SK-N-SH (cell line): ENCODE measurements around the gene TEX12. TPM values are rescaled to one million over a fixed set of nuclear protein-coding genes. Genes with fewer than 3 reads are reported as not detected.
A peak's percentile ranks its signal among the peaks of the same experiment; 100 is the strongest.

Experiments used
- CTCF ChIA-PET: fragments of 300-600, 350-600 bp; formaldehyde crosslinking; extraction: SDS; loops from one replicate; lab custom pipeline; 2021; lab: Yijun Ruan, JAX
- POLR2A ChIA-PET: fragments of 350-600 bp; sonication (Branson Sonifier 250); formaldehyde crosslinking; extraction: SDS; loops from one replicate; lab custom pipeline; 2020; ENCODE audit warnings: antibody characterized with exemption, inconsistent platforms; lab: Yijun Ruan, JAX
- DNase-seq: peaks from one replicate; pipeline ENCODE4 v3.0.0; 2012
- H2AFZ ChIP-seq: fragments of 200-600 bp; sonication (generic); 2 replicates; pipeline ENCODE4 v1.8.1; 2016; ENCODE audit warnings: antibody characterized with exemption, mild to moderate bottlenecking, low read depth
- H3F3A ChIP-seq: fragments of 200-600 bp; sonication (generic); replicated peaks from 2 replicates; pipeline ENCODE3; 2016; ENCODE audit warnings: antibody characterized with exemption, mild to moderate bottlenecking; ENCODE audit not compliant: insufficient read depth
- H3K27ac ChIP-seq, 2 experiments: fragments of 200-500 bp in 1 of 2; fragments of 200-600 bp in 1 of 2; sonication (Bioruptor generic) in 1 of 2; sonication (generic), shearing (Covaris generic) in 1 of 2; 2 replicates each; pipeline versions ENCODE4 v1.5.1 to v1.6.1; 2014 to 2016; ENCODE audit warnings: low read depth in 2 of 2, inconsistent platforms in 1 of 2, low read length in 1 of 2, mild to moderate bottlenecking in 1 of 2, mixed read lengths in 1 of 2
- H3K27me3 ChIP-seq: fragments of 200-600 bp; sonication (generic), shearing (Covaris generic); 2 replicates; pipeline ENCODE4 v1.6.1; 2016; ENCODE audit warnings: mixed run types; ENCODE audit not compliant: insufficient read depth
- H3K36me3 ChIP-seq, 2 experiments: fragments of 200-500 bp in 1 of 2; fragments of 200-600 bp in 1 of 2; sonication (Bioruptor generic) in 1 of 2; sonication (generic) in 1 of 2; replicated peaks in 1 of 2; 2 replicates each; pipeline versions ENCODE3 to v1.5.1; 2014 to 2016; ENCODE audit warnings: low read length in 1 of 2, mild to moderate bottlenecking in 1 of 2; ENCODE audit not compliant: insufficient read depth in 2 of 2, control insufficient read depth in 1 of 2
- H3K4me1 ChIP-seq, 2 experiments: fragments of 200-500 bp in 1 of 2; fragments of 200-600 bp in 1 of 2; sonication (Bioruptor generic) in 1 of 2; sonication (generic), shearing (Covaris generic) in 1 of 2; 2 replicates each; pipeline versions ENCODE4 v1.5.1 to v1.6.1; 2014 to 2016; ENCODE audit warnings: low read depth in 1 of 2, low read length in 1 of 2, mixed run types in 1 of 2; ENCODE audit not compliant: insufficient read depth in 2 of 2, control insufficient read depth in 1 of 2
- H3K4me2 ChIP-seq: fragments of 200-600 bp; sonication (generic), shearing (Covaris generic); 2 replicates; pipeline ENCODE4 v1.6.1; 2017; ENCODE audit warnings: mixed run types
- H3K4me3 ChIP-seq, 2 experiments: fragments of 200-500 bp in 1 of 2; fragments of 200-600 bp in 1 of 2; sonication (Bioruptor generic) in 1 of 2; sonication (generic), shearing (Covaris generic) in 1 of 2; 2 replicates each; pipeline versions ENCODE4 v1.5.1 to v1.8.1; 2014 to 2016; ENCODE audit warnings: low read depth in 2 of 2, inconsistent platforms in 1 of 2, low read length in 1 of 2, mild to moderate bottlenecking in 1 of 2, mixed read lengths in 1 of 2, moderate library complexity in 1 of 2
- H3K79me2 ChIP-seq: fragments of 200-600 bp; sonication (generic); 2 replicates; pipeline ENCODE4 v1.8.1; 2017; ENCODE audit warnings: mild to moderate bottlenecking; ENCODE audit not compliant: insufficient read depth
- H3K9ac ChIP-seq: fragments of 200-600 bp; sonication (generic); 2 replicates; pipeline ENCODE4 v1.6.1; 2017; ENCODE audit warnings: mixed run types
- H3K9me2 ChIP-seq: fragments of 200-600 bp; sonication (generic); 2 replicates; pipeline ENCODE4 v1.6.1; 2017; ENCODE audit warnings: mixed run types
- H3K9me3 ChIP-seq: fragments of 200-600 bp; sonication (generic); 2 replicates; pipeline ENCODE4 v1.6.1; 2017; ENCODE audit warnings: mixed run types, mild to moderate bottlenecking, moderate library complexity
- H4K20me1 ChIP-seq: fragments of 200-600 bp; sonication (generic); 2 replicates; pipeline ENCODE4 v1.6.1; 2017; ENCODE audit warnings: mild to moderate bottlenecking, mixed run types; ENCODE audit not compliant: insufficient read depth
- CHD2 ChIP-seq: fragments of 150-350 bp; IDR thresholded peaks from 2 replicates; pipeline ENCODE4 v1.6.1; 2018; ENCODE audit warnings: low read length; ENCODE audit not compliant: partially characterized antibody
- CTCF ChIP-seq: fragments of 200-600 bp; sonication (generic); IDR thresholded peaks from 2 replicates; pipeline ENCODE4 v1.6.1; 2017; ENCODE audit warnings: antibody characterized with exemption, mild to moderate bottlenecking, moderate library complexity
- EP300 ChIP-seq, 2 experiments: IDR thresholded peaks; 2 replicates each; pipeline versions ENCODE4 v1.4.0 to v1.6.1; 2012; ENCODE audit warnings: borderline replicate concordance in 1 of 2, low read depth in 1 of 2, low read length in 1 of 2
- EZH2phosphoT487 ChIP-seq: fragments of 200-600 bp; sonication (generic); IDR thresholded peaks from 2 replicates; pipeline ENCODE4 v1.6.1; 2017; ENCODE audit warnings: low read depth, mixed run types, mild to moderate bottlenecking, antibody characterized with exemption, moderate library complexity, borderline replicate concordance
- FOSL2 ChIP-seq: IDR thresholded peaks from 2 replicates; pipeline ENCODE4 v1.4.0; 2012; ENCODE audit warnings: low read depth, mild to moderate bottlenecking, moderate library complexity, borderline replicate concordance
- FOXJ3 ChIP-seq: sonication (generic); formaldehyde crosslinking; IDR thresholded peaks from 2 replicates; pipeline ENCODE4 v1.5.1; 2020; ENCODE audit warnings: mild to moderate bottlenecking, missing genetic modification reagents
- FOXM1 ChIP-seq: IDR thresholded peaks from 2 replicates; pipeline ENCODE4 v1.4.0; 2012; ENCODE audit warnings: low read depth, mild to moderate bottlenecking
- GABPA ChIP-seq: IDR thresholded peaks from 2 replicates; pipeline ENCODE4 v1.4.0; 2012; ENCODE audit warnings: low read depth, mild to moderate bottlenecking
- MAX ChIP-seq: IDR thresholded peaks from 2 replicates; pipeline ENCODE4 v1.4.0; 2012; ENCODE audit warnings: low read depth
- MEF2A ChIP-seq: IDR thresholded peaks from 2 replicates; pipeline ENCODE4 v1.4.0; 2012; ENCODE audit warnings: low read depth, borderline replicate concordance
- NFIC ChIP-seq: IDR thresholded peaks from 2 replicates; pipeline ENCODE4 v1.4.0; 2012; ENCODE audit warnings: borderline replicate concordance
- PBX3 ChIP-seq: IDR thresholded peaks from 2 replicates; pipeline ENCODE4; 2012
- RFX5 ChIP-seq: IDR thresholded peaks from 2 replicates; pipeline ENCODE4 v1.6.1; 2012; ENCODE audit warnings: mild to moderate bottlenecking, improper control_type of control experiment, low read length
- SIN3A ChIP-seq: IDR thresholded peaks from 2 replicates; pipeline ENCODE4 v1.6.1; 2012; ENCODE audit warnings: low read depth, mild to moderate bottlenecking, low read length, moderate library complexity, borderline replicate concordance
- SMC3 ChIP-seq: IDR thresholded peaks from 2 replicates; pipeline ENCODE4 v1.6.1; 2012; ENCODE audit warnings: low read depth, low read length, improper control_type of control experiment
- TAF1 ChIP-seq: IDR thresholded peaks from 2 replicates; pipeline ENCODE4 v1.6.1; 2012; ENCODE audit warnings: low read depth, mild to moderate bottlenecking, low read length, moderate library complexity, borderline replicate concordance
- TCF12 ChIP-seq: IDR thresholded peaks from 2 replicates; pipeline ENCODE4 v1.4.0; 2012
- USF1 ChIP-seq: IDR thresholded peaks from 2 replicates; pipeline ENCODE4 v1.4.0; 2012; ENCODE audit warnings: low read depth, borderline replicate concordance
- USF2 ChIP-seq: fragments of 150-350 bp; IDR thresholded peaks from 2 replicates; pipeline ENCODE4 v1.6.1; 2017; ENCODE audit warnings: antibody characterized with exemption, low read length, low read depth, borderline replicate concordance
- YY1 ChIP-seq: IDR thresholded peaks from 2 replicates; pipeline ENCODE4 v1.4.0; 2012; ENCODE audit warnings: low read depth, mild to moderate bottlenecking
- WGBS: methylation state at CpG from one replicate; pipeline ENCODE4 v1.1.6; 2017; ENCODE audit warnings: low lambda C conversion rate; 5-methylcytosine and 5-hydroxymethylcytosine counted together
- polyA plus RNA-seq, 3 experiments: library from polyadenylated mRNA; depleted of rRNA; stranded (reverse); fragments of >200 nt; gene quantifications; 2 replicates each; pipeline ENCODE4 v1.2.3, GENCODE V29; 2012

Gene TEX12
- polyA plus RNA-seq, 1 of the 3 experiments (the other 2 are of a cell fraction): not detected

- ChIA-PET POLR2A (no interaction called here), CTCF (interaction anchor here (0.6 to 0.7 kb wide), 2 partner anchors 50 to 118 kb away, joined by 3 read pairs; no protein-coding TSS in a partner anchor)
- no peak overlapping the region for H3K4me2 ChIP-seq
- no peak for DNase-seq
- TF ChIP-seq GABPA: no peak
- no peak for TF ChIP-seq USF1
- TF ChIP-seq TAF1: no peak
- H3F3A ChIP-seq: peaks cover 5% of the 10 kb centered on the region
- H3K9me3 ChIP-seq: no peaks in the 10 kb centered on the region
- H3K27ac ChIP-seq: no peak overlapping the region
- no peak overlapping the region for H3K4me3 ChIP-seq
- WGBS: 82% methylated on average over 6 of the region's 6 CpGs
- H3K4me1 ChIP-seq: peaks cover 0 to 3% of the 10 kb centered on the region in 2 experiments; a peak in 1 of 4 replicates
- no peaks in the 10 kb centered on the region for H3K79me2 ChIP-seq
- H3K27me3 ChIP-seq: no peaks in the 10 kb centered on the region
- no peaks in the 10 kb centered on the region for H3K36me3 ChIP-seq
- no peak overlapping the region for H3K9ac ChIP-seq
- no peaks in the 10 kb centered on the region for H4K20me1 ChIP-seq
- peak overlapping the region; percentile 32; the same call in 1 of the 2 replicates for H2AFZ ChIP-seq
- H3K9me2 ChIP-seq: no peaks in the 10 kb centered on the region
Measured at GRCh38 chr11:112162761-112163546, 4.2 kb upstream of the TEX12 start.

- CTCF ChIA-PET: no interaction called here
Measured at GRCh38 chr11:112163875-112164685, 3.1 kb upstream of the TEX12 start, which contains the start of gene IL18. IL18 (minus strand) TSS chr11:112164094; CDS start chr11:112155053, 9,041 bp downstream.

More at GRCh38 chr11:112163875-112164685, 3.1 kb upstream of the TEX12 start, which contains the start of gene IL18:
- H3K4me3 ChIP-seq: no peak within 1 kb of the TSS
- no peak within 1 kb of the TSS for H3K27ac ChIP-seq
- DNase-seq: no peak
- H3K36me3 ChIP-seq: no peaks in the 10 kb centered on the region
- H3K9ac ChIP-seq: no peak within 1 kb of the TSS
- H2AFZ ChIP-seq: peak within 1 kb of the TSS; percentile 32; the same call in 1 of the 2 replicates
- no peaks in the 10 kb centered on the region for H3K9me3 ChIP-seq
- POLR2A ChIA-PET: no interaction called here
- no peaks in the 10 kb centered on the region for H3K79me2 ChIP-seq
- TF ChIP-seq SIN3A (no peak), FOSL2 (no peak), YY1 (no peak), RFX5 (no peak), SMC3 (no peak), EP300 (IDR thresholded peaks at IDR 0.05; ENCODE audit: borderline replicate concordance in 1 of 2, low read depth in 1 of 2, low read length in 1 of 2) (no peak), NFIC (no peak), TCF12 (no peak), FOXJ3 (CRISPR knock-in tag) (no peak), USF2 (no peak), CHD2 (no peak), CTCF (no peak), EZH2phosphoT487 (no peak), PBX3 (no peak), MAX (no peak), FOXM1 (no peak), MEF2A (no peak)
- TF ChIP-seq, all 33 proteins: peak for 0
- no peaks in the 10 kb centered on the region for H3K9me2 ChIP-seq
- no peaks in the 10 kb centered on the region for H3K27me3 ChIP-seq
- WGBS: 78% methylated on average over 11 of the region's 12 CpGs
- no peak within 1 kb of the TSS for H3K4me2 ChIP-seq
- no peaks in the 10 kb centered on the region for H3K4me1 ChIP-seq
- no peaks in the 10 kb centered on the region for H4K20me1 ChIP-seq
- peaks cover 3% of the 10 kb centered on the region for H3F3A ChIP-seq
